ENCODE data around the gene KNDC1. TPM values are rescaled to one million over a fixed set of nuclear protein-coding genes. Genes with fewer than 3 reads are reported as not detected.

KNDC1 gene
- total and polyA plus RNA-seq, 2 of the 4 experiments (the other 2 are of a cell fraction): 0.18 to 1.1 TPM

- no peaks in the 10 kb centered on the region for H3K79me1 ChIP-seq (ENCODE audit: low read depth in 1 of 2, low read length in 2 of 2)
- ATAC-seq (ENCODE audit: low read depth) (no peak), DNase-seq (no peak)
- ChIA-PET POLR2A (ENCODE audit: unreplicated experiment) (no interaction called here), CTCF (no interaction called here)
- dilution Hi-C loops (cut with HindIII; ENCODE audit: low sequenced_read_pairs, unreplicated experiment) (no loop called here), intact Hi-C loops (cut with micrococcal nuclease) (no loop called here), in situ Hi-C loops (cut with MboI; ENCODE audit: low sequenced_read_pairs) (no loop called here)
- no peak overlapping the region for H3K27ac ChIP-seq (ENCODE audit: insufficient read depth, low read length)
- H4K91ac ChIP-seq (ENCODE audit: insufficient read depth, low read depth, low read length): no peak overlapping the region
- no peak overlapping the region for H2BK15ac ChIP-seq (ENCODE audit: low read depth, low read length)
- WGBS, 2 experiments (ENCODE audit: extremely low coverage in 2 of 2, insufficient read length in 1 of 2): 50% methylated on average over 5 of the region's 11 CpGs; no CpG with 5 or more reads in 1 of the 2 experiments
- no peak overlapping the region for H3K23ac ChIP-seq (ENCODE audit: low read depth, low read length)
- no peaks in the 10 kb centered on the region for H3K27me3 ChIP-seq (ENCODE audit: control insufficient read depth, insufficient read depth, low read length)
- H4K20me1 ChIP-seq (ENCODE audit: insufficient read depth, low read length): no peaks in the 10 kb centered on the region
- H2BK5ac ChIP-seq (ENCODE audit: low read depth, low read length, poor library complexity, severe bottlenecking): no peak overlapping the region
- H2AK9ac ChIP-seq (replicated peaks; ENCODE audit: low read depth, low read length, poor library complexity): no peak overlapping the region
- no peak overlapping the region for H3K9ac ChIP-seq (ENCODE audit: low read depth, low read length)
- H2BK120ac ChIP-seq (ENCODE audit: low read depth, low read length): no peak overlapping the region
- BruUV-seq (replicated peaks): no TSS peak
- no peak overlapping the region for H2AFZ ChIP-seq (replicated peaks; ENCODE audit: low read length, poor library complexity)
- H3K4me1 ChIP-seq (ENCODE audit: control insufficient read depth, insufficient read depth, low read length): no peaks in the 10 kb centered on the region
- H3K56ac ChIP-seq (ENCODE audit: extremely low read depth, insufficient read depth, low read length): no peak overlapping the region
- no peak overlapping the region for H3K4me2 ChIP-seq (ENCODE audit: low read depth, low read length)
- TF ChIP-seq RCOR1 (IDR thresholded peaks at IDR 0.05; ENCODE audit: insufficient replicate concordance, low read length) (no peak), BHLHE40 (IDR thresholded peaks at IDR 0.05; ENCODE audit: low read depth, low read length) (no peak), NFE2L2 (IDR thresholded peaks at IDR 0.05; ENCODE audit: low read depth, low read length) (no peak), USF2 (IDR thresholded peaks at IDR 0.05; ENCODE audit: low read depth, low read length) (no peak), CEBPB (IDR thresholded peaks at IDR 0.05; ENCODE audit: low read depth, low read length) (no peak), MAZ (IDR thresholded peaks at IDR 0.05; ENCODE audit: borderline replicate concordance, low read depth, low read length) (no peak), RFX5 (IDR thresholded peaks at IDR 0.05; ENCODE audit: low read depth, low read length) (no peak), MXI1 (IDR thresholded peaks at IDR 0.05; ENCODE audit: borderline replicate concordance, low read depth, low read length) (no peak)
- no peak overlapping the region for H3K4me3 ChIP-seq (ENCODE audit: insufficient read depth, low read depth, low read length)
- no peak overlapping the region for H2BK20ac ChIP-seq (ENCODE audit: low read depth, low read length)
- H2AK5ac ChIP-seq (ENCODE audit: low read depth, low read length): no peak overlapping the region
- H3K9me1 ChIP-seq (ENCODE audit: insufficient read depth, low read length): no peaks in the 10 kb centered on the region
- H3K14ac ChIP-seq (replicated peaks; ENCODE audit: low read depth, low read length): no peak overlapping the region
- H3K9me3 ChIP-seq (ENCODE audit: control insufficient read depth, insufficient read depth, low read length): no peaks in the 10 kb centered on the region
- no peak overlapping the region for H4K5ac ChIP-seq (ENCODE audit: low read depth, low read length)
- H3K36me3 ChIP-seq (ENCODE audit: control insufficient read depth, insufficient read depth, low read length): peaks cover 2% of the 10 kb centered on the region
- no peak overlapping the region for H4K8ac ChIP-seq (ENCODE audit: low read depth in 2 of 2, low read length in 2 of 2)
- no peak overlapping the region for H3K18ac ChIP-seq (ENCODE audit: low read depth, low read length)
- no peak overlapping the region for H3K4ac ChIP-seq (ENCODE audit: low read depth, low read length)
These were observed 25.4 kb downstream of the KNDC1 start for GRCh38 chr10:133185421-133185820.
